Activated CD8-positive, alpha-beta T cell treated with anti-CD3 and anti-CD28 coated beads, Interleukin-2, amount 10 ng/mL, durations not matched to agents 7 days and 5 days (primary cell): ENCODE measurements around the gene ERMN. TPM values are rescaled to one million over a fixed set of nuclear protein-coding genes. Genes with fewer than 3 reads are reported as not detected.
"Not testable (repeated sequence)": the region's sequence is repeated elsewhere in the genome, so short reads cannot be mapped to it uniquely, and the experiment has no call there.

Source experiments
- ATAC-seq: fragments of 150-1000 bp; cut with Tn5 transposase; one replicate; pipeline ENCODE4 v1.10.0; 2021; ENCODE audit warnings: moderate library complexity
- CTCF ChIA-PET: fragments of 350-600 bp; sonication (Branson Sonifier 250); formaldehyde crosslinking; loops from one replicate; lab custom pipeline; 2021; ENCODE audit warnings: antibody characterized with exemption; lab: Charles Lee
- POLR2A ChIA-PET: fragments of 350-600 bp; sonication (Branson Sonifier 250); formaldehyde crosslinking; loops from one replicate; lab custom pipeline; 2021; ENCODE audit warnings: antibody characterized with exemption; lab: Charles Lee
- DNase-seq: peaks from one replicate; pipeline ENCODE4 v3.0.0-alpha.2; 2020
- H3K27ac Mint-ChIP-seq: one replicate; pipeline ENCODE4 v1.8.0; 2021; ENCODE audit warnings: mild to moderate bottlenecking, mixed read lengths
- H3K27me3 Mint-ChIP-seq: one replicate; pipeline ENCODE4 v1.8.0; 2021; ENCODE audit warnings: low read depth, mixed read lengths
- H3K36me3 Mint-ChIP-seq: one replicate; pipeline ENCODE4 v1.8.0; 2021; ENCODE audit warnings: low read depth, mixed read lengths
- H3K4me1 Mint-ChIP-seq: one replicate; pipeline ENCODE4 v1.8.0; 2021; ENCODE audit warnings: low read depth, mixed read lengths
- H3K4me3 Mint-ChIP-seq: one replicate; pipeline ENCODE4 v1.8.0; 2021; ENCODE audit warnings: mild to moderate bottlenecking, mixed read lengths
- H3K9me3 Mint-ChIP-seq: one replicate; pipeline ENCODE4 v1.8.0; 2022; ENCODE audit warnings: mixed read lengths; ENCODE audit not compliant: insufficient read depth
- total RNA-seq, 2 experiments: library from RNA; stranded (reverse); gene quantifications; one replicate each; pipeline ENCODE4 v1.2.3, GENCODE V29; 2021

The ERMN gene
- total RNA-seq, 2 experiments from 2014 or later, result 2.2 to 3.2 TPM

- ChIA-PET POLR2A (interaction anchor here (1.1 kb wide), 1 partner anchor 21 kb away, joined by 3 read pairs; no protein-coding TSS in a partner anchor), CTCF (interaction anchor here (1.2 to 8.7 kb wide), 2 partner anchors 8 to 13 kb away, joined by 3 to 151 read pairs; no protein-coding TSS in a partner anchor)
- peaks cover 27% of the 10 kb centered on the region for H3K9me3 Mint-ChIP-seq
- no peak overlapping the region for H3K27ac Mint-ChIP-seq
- peaks cover 30% of the 10 kb centered on the region for H3K36me3 Mint-ChIP-seq
- peaks cover 14% of the 10 kb centered on the region for H3K4me1 Mint-ChIP-seq
- DNase-seq (no peak), ATAC-seq (no peak)
- H3K27me3 Mint-ChIP-seq, result no peaks in the 10 kb centered on the region
- no peak overlapping the region for H3K4me3 Mint-ChIP-seq
Measured at GRCh38 chr2:157348291-157348921, 22.8 kb upstream of the ERMN start.

GRCh38 chr2:157345647-157346389, 20.2 kb upstream of the ERMN start:
- ChIA-PET POLR2A (no interaction called here), CTCF (interaction anchor here (0.6 to 8.7 kb wide), 8 partner anchors 10 to 417 kb away, joined by 3 to 151 read pairs (median 4); no protein-coding TSS in a partner anchor)
- peaks cover 49% of the 10 kb centered on the region for H3K9me3 Mint-ChIP-seq
- peaks cover 14% of the 10 kb centered on the region for H3K4me1 Mint-ChIP-seq
- ATAC-seq (no peak), DNase-seq (no peak)
- H3K36me3 Mint-ChIP-seq, result peaks cover 56% of the 10 kb centered on the region
- H3K27ac Mint-ChIP-seq, result no peak overlapping the region
- no peak overlapping the region for H3K4me3 Mint-ChIP-seq
- H3K27me3 Mint-ChIP-seq, result no peaks in the 10 kb centered on the region

GRCh38 chr2:157341381-157341780, 15.8 kb upstream of the ERMN start:
- CTCF ChIA-PET, result interaction anchor here (1.6 to 28.3 kb wide), 3 partner anchors 18 to 150 kb away, joined by 3 to 442 read pairs (median 196); partner anchors contain the start of gene ERMN

GRCh38 chr2:157339965-157340655, 14.5 kb upstream of the ERMN start:
- ChIA-PET POLR2A (no interaction called here), CTCF (interaction anchor here (1.6 to 28.3 kb wide), 3 partner anchors 17 to 151 kb away, joined by 3 to 442 read pairs (median 196); partner anchors contain the start of gene ERMN)
- Mint-ChIP-seq H3K27ac (no peak overlapping the region), H3K4me1 (peaks cover 9% of the 10 kb centered on the region), H3K27me3 (no peaks in the 10 kb centered on the region), H3K4me3 (no peak overlapping the region), H3K9me3 (peaks cover 37% of the 10 kb centered on the region), H3K36me3 (peaks cover 58% of the 10 kb centered on the region)
- ATAC-seq (no peak), DNase-seq (no peak)

More at GRCh38 chr2:157341381-157341780, 15.8 kb upstream of the ERMN start:
- H3K27ac Mint-ChIP-seq, DNase-seq, POLR2A ChIA-PET, H3K27me3 Mint-ChIP-seq, ATAC-seq, H3K4me3 Mint-ChIP-seq, H3K4me1 Mint-ChIP-seq: not testable (repeated sequence)
- Mint-ChIP-seq H3K9me3 (peaks cover 46% of the 10 kb centered on the region), H3K36me3 (peaks cover 63% of the 10 kb centered on the region)

GRCh38 chr2:157337978-157338377, 12.4 kb upstream of the ERMN start:
- Mint-ChIP-seq H3K4me3 (no peak overlapping the region), H3K27ac (no peak overlapping the region), H3K9me3 (peaks cover 22% of the 10 kb centered on the region), H3K4me1 (peaks cover 26% of the 10 kb centered on the region), H3K36me3 (peaks cover 36% of the 10 kb centered on the region), H3K27me3 (no peaks in the 10 kb centered on the region)
- ATAC-seq (no peak), DNase-seq (no peak)
- CTCF ChIA-PET, result interaction anchor here (1.4 to 28.3 kb wide), 11 partner anchors 11 to 259 kb away, joined by 3 to 442 read pairs (median 27); partner anchors contain the start of gene ERMN
- POLR2A ChIA-PET, result no interaction called here

GRCh38 chr2:157336137-157337010, 10.8 kb upstream of the ERMN start:
- Mint-ChIP-seq H3K4me3 (no peak overlapping the region), H3K4me1 (peaks cover 41% of the 10 kb centered on the region), H3K36me3 (peaks cover 20% of the 10 kb centered on the region), H3K27ac (no peak overlapping the region), H3K27me3 (no peaks in the 10 kb centered on the region), H3K9me3 (peaks cover 7% of the 10 kb centered on the region)
- peak; percentile 61 for DNase-seq
- POLR2A ChIA-PET, result interaction anchor here (1.0 to 1.2 kb wide), 2 partner anchors 85 to 102 kb away, joined by 3 read pairs; no protein-coding TSS in a partner anchor
- no peak for ATAC-seq
- CTCF ChIA-PET, result interaction anchor here (0.5 to 28.3 kb wide), 49 partner anchors 13 to 671 kb away, joined by 3 to 442 read pairs (median 6); partner anchors contain the start of genes CYTIP and ERMN

GRCh38 chr2:157334797-157335196, 9.2 kb upstream of the ERMN start:
- ChIA-PET POLR2A (interaction anchor here (0.6 to 1.1 kb wide), 4 partner anchors 87 to 1359 kb away, joined by 3 read pairs; no protein-coding TSS in a partner anchor), CTCF (interaction anchor here (0.6 to 28.3 kb wide), 20 partner anchors 11 to 158 kb away, joined by 3 to 442 read pairs (median 16); partner anchors contain the start of gene ERMN)
- peaks cover 52% of the 10 kb centered on the region for H3K4me1 Mint-ChIP-seq
- ATAC-seq (no peak), DNase-seq (no peak)
- no peaks in the 10 kb centered on the region for H3K9me3 Mint-ChIP-seq
- no peak overlapping the region for H3K4me3 Mint-ChIP-seq
- no peaks in the 10 kb centered on the region for H3K27me3 Mint-ChIP-seq
- peaks cover 7% of the 10 kb centered on the region for H3K36me3 Mint-ChIP-seq
- no peak overlapping the region for H3K27ac Mint-ChIP-seq

GRCh38 chr2:157334335-157334734, 8.7 kb upstream of the ERMN start:
- POLR2A ChIA-PET, result interaction anchor here (0.6 to 1.1 kb wide), 3 partner anchors 106 to 1359 kb away, joined by 3 read pairs; no protein-coding TSS in a partner anchor
- CTCF ChIA-PET, result interaction anchor here (0.6 to 28.3 kb wide), 12 partner anchors 11 to 158 kb away, joined by 3 to 442 read pairs (median 27); partner anchors contain the start of gene ERMN
- peaks cover 52% of the 10 kb centered on the region for H3K4me1 Mint-ChIP-seq
- no peaks in the 10 kb centered on the region for H3K27me3 Mint-ChIP-seq
- H3K36me3 Mint-ChIP-seq, result peaks cover 4% of the 10 kb centered on the region
- H3K4me3 Mint-ChIP-seq, result no peak overlapping the region
- H3K9me3 Mint-ChIP-seq, result no peaks in the 10 kb centered on the region
- no peak overlapping the region for H3K27ac Mint-ChIP-seq
- DNase-seq (no peak), ATAC-seq (no peak)

GRCh38 chr2:157333304-157334047, 7.9 kb upstream of the ERMN start:
- Mint-ChIP-seq H3K9me3 (no peaks in the 10 kb centered on the region), H3K36me3 (peaks cover 5% of the 10 kb centered on the region), H3K27me3 (no peaks in the 10 kb centered on the region), H3K27ac (no peak overlapping the region), H3K4me1 (peaks cover 56% of the 10 kb centered on the region), H3K4me3 (no peak overlapping the region)
- ATAC-seq (no peak), DNase-seq (no peak)
- ChIA-PET CTCF (interaction anchor here (0.6 to 28.3 kb wide), 7 partner anchors 10 to 155 kb away, joined by 3 to 442 read pairs (median 27); no protein-coding TSS in a partner anchor), POLR2A (interaction anchor here (1.5 kb wide), 1 partner anchor 110 kb away, joined by 3 read pairs; the partner anchor contains the start of gene CYTIP)

GRCh38 chr2:157329524-157329923, 3.9 kb upstream of the ERMN start:
- ChIA-PET POLR2A (interaction anchor here (1.3 kb wide), 1 partner anchor 85 kb away, joined by 6 read pairs; no protein-coding TSS in a partner anchor), CTCF (interaction anchor here (0.9 to 28.3 kb wide), 8 partner anchors 27 to 300 kb away, joined by 3 to 442 read pairs (median 4); no protein-coding TSS in a partner anchor)
- DNase-seq, result no peak
- peaks cover 55% of the 10 kb centered on the region for H3K4me1 Mint-ChIP-seq
- H3K36me3 Mint-ChIP-seq, result peaks cover 5% of the 10 kb centered on the region
- ATAC-seq, result no peak
- H3K27ac Mint-ChIP-seq, result no peak overlapping the region
- no peaks in the 10 kb centered on the region for H3K9me3 Mint-ChIP-seq
- no peaks in the 10 kb centered on the region for H3K27me3 Mint-ChIP-seq
- H3K4me3 Mint-ChIP-seq, result no peak overlapping the region
